ENCODE measurements around the gene MTCH2. TPM values are rescaled to one million over a fixed set of nuclear protein-coding genes. Genes with fewer than 3 reads are reported as not detected.

Gene MTCH2
- total RNA-seq, 1 experiment from 2014 or later: 176 TPM

DNA sequence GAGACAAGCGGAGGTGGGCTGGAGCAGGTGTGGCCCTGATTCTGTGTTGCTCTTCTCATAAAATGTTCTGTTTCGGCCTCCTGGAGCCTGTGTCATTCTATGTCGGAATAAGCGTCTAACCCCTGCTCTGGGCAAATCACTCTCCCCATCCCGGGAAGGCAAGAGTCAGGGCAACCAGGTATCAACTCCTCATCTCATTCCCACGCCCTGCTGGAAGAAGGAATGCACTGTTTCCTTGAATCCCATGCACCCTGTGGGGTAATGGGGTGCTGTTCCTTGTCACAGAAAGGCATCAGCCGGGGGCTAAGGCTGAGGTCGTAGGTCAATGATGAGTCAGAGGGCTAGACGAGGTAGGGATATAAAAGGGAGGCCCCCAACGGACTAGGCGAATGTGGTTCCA lies 53.2 kb downstream of the MTCH2 start:
- H3K27ac ChIP-seq (ENCODE audit: insufficient read length, low read depth, low read length): no peak overlapping the region
- no peaks in the 10 kb centered on the region for H3K79me1 ChIP-seq (ENCODE audit: insufficient read depth, low read depth, low read length, poor library complexity, severe bottlenecking)
- peaks cover 8% of the 10 kb centered on the region for H3K23me2 ChIP-seq (ENCODE audit: insufficient read length, low read depth, low read length, poor library complexity, severe bottlenecking)
- H2AFZ ChIP-seq (ENCODE audit: low read length): no peak overlapping the region
- H3K36me3 Mint-ChIP-seq (ENCODE audit: insufficient read depth in 1 of 3, low read depth in 3 of 3): peaks cover 3 to 12% (median 5%) of the 10 kb centered on the region in 3 experiments; a peak in 6 of 7 replicates
- no peak overlapping the region for H2BK15ac ChIP-seq (ENCODE audit: low read depth, low read length)
- no peaks in the 10 kb centered on the region; a peak in 1 of 5 replicates for H3K9me3 Mint-ChIP-seq
- H3K14ac ChIP-seq (ENCODE audit: insufficient read depth, low read length): no peak overlapping the region
- H4K8ac ChIP-seq (replicated peaks; ENCODE audit: insufficient read length, low read depth, low read length): no peak overlapping the region
- no peak overlapping the region for H2AK5ac ChIP-seq (ENCODE audit: insufficient read length, low read length)
- H2BK20ac ChIP-seq (ENCODE audit: low read depth, low read length, poor library complexity, severe bottlenecking): no peak overlapping the region
- no peak overlapping the region for H2BK12ac ChIP-seq (ENCODE audit: insufficient read length, low read depth, low read length)
- no peak overlapping the region for H4K91ac ChIP-seq (ENCODE audit: insufficient read length, low read depth, low read length)
- H2BK120ac ChIP-seq (ENCODE audit: low read depth, low read length, poor library complexity, severe bottlenecking): no peak overlapping the region
- H3K4ac ChIP-seq (ENCODE audit: low read depth, low read length): no peak overlapping the region
- H3K23ac ChIP-seq (ENCODE audit: insufficient read length, low read depth, low read length): no peak overlapping the region
- no peak for DNase-seq
- H4K5ac ChIP-seq (ENCODE audit: insufficient read length, low read depth, low read length): no peak overlapping the region
- H3K27ac Mint-ChIP-seq: no peak overlapping the region
- H3K18ac ChIP-seq (ENCODE audit: insufficient read length, low read depth, low read length): no peak overlapping the region
- no peak overlapping the region for H3K4me3 Mint-ChIP-seq
- H3K79me2 ChIP-seq (ENCODE audit: insufficient read depth, low read length): no peaks in the 10 kb centered on the region
- H3K4me1 ChIP-seq (ENCODE audit: insufficient read depth, low read length): no peaks in the 10 kb centered on the region
- TF ChIP-seq CTCF (conservative IDR thresholded peaks at IDR 0.05): no peak
- no CpG with 5 or more reads among the region's 11 CpGs for WGBS (ENCODE audit: extremely low coverage, insufficient read length, low lambda C conversion rate)
- H3K9me3 ChIP-seq (ENCODE audit: control insufficient read depth, low read depth, low read length): no peaks in the 10 kb centered on the region
- H4K20me1 ChIP-seq (ENCODE audit: control insufficient read depth, insufficient read depth, insufficient read length): no peaks in the 10 kb centered on the region
- no peak overlapping the region for H3K4me2 ChIP-seq (ENCODE audit: insufficient read depth, insufficient read length, low read length)
- H3K56ac ChIP-seq (ENCODE audit: insufficient read length, low read depth, low read length): no peak overlapping the region
- peaks cover 8% of the 10 kb centered on the region; the same call in 1 of the 2 replicates for H3K27me3 ChIP-seq (ENCODE audit: insufficient read depth, low read length)
- H3K9ac ChIP-seq (ENCODE audit: extremely low read depth, insufficient read length, low read length): no peak overlapping the region
- H2BK5ac ChIP-seq (ENCODE audit: insufficient read length, low read length): no peak overlapping the region
- H3K27me3 Mint-ChIP-seq (ENCODE audit: low read depth): peaks cover 23% of the 10 kb centered on the region
- H3T11ph ChIP-seq (ENCODE audit: low read length): no peak overlapping the region
- H3K4me1 Mint-ChIP-seq: peaks cover 9 to 17% of the 10 kb centered on the region in 2 experiments
